HepG2 (cell line): ENCODE measurements around the gene PARD3. TPM values are rescaled to one million over a fixed set of nuclear protein-coding genes. Genes with fewer than 3 reads are reported as not detected.

Experiments
- ATAC-seq: fragments of 200-7000 bp; cut with Tn5 transposase; 3 replicates; pipeline ENCODE4 v1.9.1; 2020; ENCODE audit warnings: mild to moderate bottlenecking, moderate library complexity
- BruUV-seq: library from RNA; stranded (reverse); fragments of 400-500 nt; replicated peaks from 2 replicates; lab custom pipeline; 2021; lab: Mats Ljungman, UMichigan
- CTCF ChIA-PET: fragments of 300-600 bp; formaldehyde crosslinking; extraction: SDS; loops from one replicate; lab custom pipeline; 2021; ENCODE audit warnings: low total read pairs, inconsistent platforms, low intra/inter-chr PET ratio; lab: Yijun Ruan, JAX
- POLR2A ChIA-PET: fragments of 350-600 bp; sonication (Branson Sonifier 250); formaldehyde crosslinking; loops from one replicate; lab custom pipeline; 2020; ENCODE audit warnings: antibody characterized with exemption, inconsistent platforms; lab: Yijun Ruan, JAX
- DNase-seq: peaks from one replicate; pipeline ENCODE4 v3.0.0-alpha.2; 2015; ENCODE audit warnings: low spot score
- FAIRE-seq: peaks from 3 replicates; lab custom pipeline; 2011; peaks lifted over from hg19 to GRCh38; lab: Jason Lieb, UNC
- H2AFZ ChIP-seq: one replicate; pipeline ENCODE4 v1.6.1; 2011; ENCODE audit warnings: low read length, inconsistent platforms
- H3K27ac ChIP-seq: fragments of 300-600 bp; 3 replicates; pipeline ENCODE4 v1.8.0; 2011; ENCODE audit warnings: mixed run types, mild to moderate bottlenecking, mixed read lengths, low read length, inconsistent platforms; ENCODE audit not compliant: insufficient read depth; ENCODE audit errors: extremely low read length
- H3K27me3 ChIP-seq, 2 experiments: fragments of 200-600 bp in 1 of 2; 2 replicates in 1 of 2; 3 replicates in 1 of 2; pipeline versions ENCODE4 v1.6.0 to v1.8.0; 2011; ENCODE audit warnings: low read length in 2 of 2, mild to moderate bottlenecking in 2 of 2, moderate library complexity in 2 of 2, inconsistent platforms in 1 of 2; ENCODE audit not compliant: insufficient read depth in 2 of 2, control insufficient read depth in 1 of 2
- H3K36me3 ChIP-seq, 2 experiments: fragments of 200-600 bp in 1 of 2; replicated peaks in 1 of 2; 2 replicates in 1 of 2; 3 replicates in 1 of 2; pipeline versions ENCODE4 v1.5.1 to v1.8.0; 2011; ENCODE audit warnings: low read length in 2 of 2, inconsistent platforms in 1 of 2; ENCODE audit not compliant: insufficient read depth in 2 of 2, control insufficient read depth in 1 of 2
- H3K4me1 ChIP-seq: 2 replicates; pipeline ENCODE4 v1.5.1; 2012; ENCODE audit warnings: low read length, inconsistent platforms; ENCODE audit not compliant: insufficient read depth
- H3K4me2 ChIP-seq: 2 replicates; pipeline ENCODE4 v1.6.0; 2011; ENCODE audit warnings: low read depth, low read length, inconsistent platforms
- H3K4me3 ChIP-seq, 3 experiments: fragments of 200-600 bp in 1 of 3; sonication (generic), shearing (Covaris generic) in 1 of 3; replicated peaks in 1 of 3; 2 replicates each; pipeline ENCODE4 v1.5.1; 2011 to 2016; ENCODE audit warnings: low read length in 3 of 3, inconsistent platforms in 2 of 3, low read depth in 2 of 3, mild to moderate bottlenecking in 2 of 3, control low read depth in 1 of 3, mixed read lengths in 1 of 3; ENCODE audit not compliant: insufficient read depth in 1 of 3
- H3K79me2 ChIP-seq: one replicate; pipeline ENCODE4 v1.6.1; 2011; ENCODE audit warnings: low read length, inconsistent platforms; ENCODE audit not compliant: insufficient read depth
- H3K9ac ChIP-seq: 2 replicates; pipeline ENCODE4 v1.6.0; 2011; ENCODE audit warnings: mild to moderate bottlenecking, low read depth, low read length, inconsistent platforms; ENCODE audit not compliant: insufficient read depth
- H3K9me3 ChIP-seq: 2 replicates; pipeline ENCODE4 v1.5.1; 2012; ENCODE audit warnings: mild to moderate bottlenecking, low read length
- H4K20me1 ChIP-seq: 2 replicates; pipeline ENCODE4 v1.6.0; 2011; ENCODE audit warnings: inconsistent platforms, mild to moderate bottlenecking, low read length, moderate library complexity; ENCODE audit not compliant: insufficient read depth
- BHLHE40 ChIP-seq: IDR thresholded peaks from 2 replicates; pipeline ENCODE4 v1.6.1; 2011; ENCODE audit warnings: low read length, improper control_type of control experiment
- CCDC6 ChIP-seq: sonication (generic); formaldehyde crosslinking; IDR thresholded peaks from 2 replicates; pipeline ENCODE4 v1.8.1; 2022; ENCODE audit warnings: mild to moderate bottlenecking, missing genetic modification reagents, moderate library complexity
- KMT2B ChIP-seq: IDR thresholded peaks from 2 replicates; pipeline ENCODE4 v1.6.1; 2016; ENCODE audit warnings: missing genetic modification reagents, missing compliant biosample characterization
- MTA1 ChIP-seq: sonication (generic); formaldehyde crosslinking; IDR thresholded peaks from 2 replicates; pipeline ENCODE4 v1.4.0; 2020; ENCODE audit warnings: missing genetic modification reagents, mild to moderate bottlenecking, borderline replicate concordance
- REL ChIP-seq: sonication (generic); formaldehyde crosslinking; conservative IDR thresholded peaks from 2 replicates; pipeline ENCODE4 v1.8.0; 2022; ENCODE audit warnings: mild to moderate bottlenecking, missing genetic modification reagents, moderate library complexity
- SNAPC2 ChIP-seq: sonication (generic); formaldehyde crosslinking; IDR thresholded peaks from 2 replicates; pipeline ENCODE4 v1.8.1; 2022; ENCODE audit warnings: mild to moderate bottlenecking, missing genetic modification reagents
- SYNCRIP ChIP-seq: fragments of 200-400 bp; formaldehyde crosslinking; IDR thresholded peaks from 2 replicates; pipeline ENCODE4 v1.6.1; 2018; ENCODE audit warnings: mild to moderate bottlenecking, low read depth, low read length; ENCODE audit not compliant: insufficient read depth
- XRCC5 ChIP-seq: fragments of 200-400 bp; formaldehyde crosslinking; optimal IDR thresholded peaks from 2 replicates; pipeline ENCODE3; 2017; ENCODE audit warnings: mild to moderate bottlenecking, low read length
- ZNF530 ChIP-seq: sonication (generic); formaldehyde crosslinking; IDR thresholded peaks from 2 replicates; pipeline ENCODE4 v1.5.0; 2020; ENCODE audit warnings: low read depth, mild to moderate bottlenecking, missing genetic modification reagents
- WGBS: methylation state at CpG from one replicate; pipeline ENCODE4 v1.1.6; 2017; ENCODE audit warnings: low lambda C conversion rate; 5-methylcytosine and 5-hydroxymethylcytosine counted together
- in situ Hi-C: cut with HindIII; loops from 2 replicates; pipeline ENCODE4 v1.10.0; 2017; ENCODE audit warnings: low pct_unique_long_range_greater_than_20kb; ENCODE audit not compliant: extremely low pct_ligation_motif_present
- intact Hi-C: fragments of 100-400 bp; cut with micrococcal nuclease; formaldehyde crosslinking; loops from one replicate; pipeline ENCODE4 v1.10.0; 2022; ENCODE audit not compliant: unreplicated experiment
- polyA plus RNA-seq, 8 experiments: library from polyadenylated mRNA; depleted of rRNA in 3 of 8; stranded (reverse) in 7 of 8; unstranded in 1 of 8; fragments of >200 nt; fragmentation: Illumina TruSeq in 4 of 8; extraction: Trizol in 4 of 8; gene quantifications; 2 replicates each; pipeline versions ENCODE4 v1.2.1 to v1.2.3, GENCODE V29; 2011 to 2016; ENCODE audit warnings: low read depth in 4 of 8, missing spikeins in 1 of 8, mixed read lengths in 1 of 8; ENCODE audit not compliant: insufficient read depth in 1 of 8
- total RNA-seq, 5 experiments: library from RNA; depleted of rRNA; stranded (reverse); fragments of >200 nt; fragmentation: Illumina TruSeq; extraction: Trizol; gene quantifications; 2 replicates each; pipeline ENCODE4 v1.2.3, GENCODE V29; 2016; ENCODE audit warnings: low read depth in 1 of 5
- TF ChIP-seq, protein P1 (sequence below): sonication (generic); formaldehyde crosslinking; IDR thresholded peaks from 2 replicates; pipeline ENCODE4 v1.4.0; 2020; ENCODE audit warnings: missing genetic modification reagents, mild to moderate bottlenecking, borderline replicate concordance
- TF ChIP-seq, protein P2 (sequence below): sonication (generic); formaldehyde crosslinking; conservative IDR thresholded peaks from 2 replicates; pipeline ENCODE4 v1.4.0; 2020; ENCODE audit warnings: missing genetic modification reagents
- TF ChIP-seq, protein P3 (sequence below): sonication (generic); formaldehyde crosslinking; IDR thresholded peaks from 2 replicates; pipeline ENCODE4 v1.8.1; 2023; ENCODE audit warnings: mild to moderate bottlenecking, missing genetic modification reagents
- TF ChIP-seq, protein P4 (sequence below): sonication (generic); formaldehyde crosslinking; IDR thresholded peaks from 2 replicates; pipeline ENCODE4 v1.8.0; 2022; ENCODE audit warnings: missing genetic modification reagents, mild to moderate bottlenecking, moderate library complexity, borderline replicate concordance

PARD3 gene
- total and polyA plus RNA-seq, 2 of the 13 experiments (the other 11 are each of a cell fraction or from before 2014, with no cell fraction given), result 40.9 to 60.0 TPM

DNA sequence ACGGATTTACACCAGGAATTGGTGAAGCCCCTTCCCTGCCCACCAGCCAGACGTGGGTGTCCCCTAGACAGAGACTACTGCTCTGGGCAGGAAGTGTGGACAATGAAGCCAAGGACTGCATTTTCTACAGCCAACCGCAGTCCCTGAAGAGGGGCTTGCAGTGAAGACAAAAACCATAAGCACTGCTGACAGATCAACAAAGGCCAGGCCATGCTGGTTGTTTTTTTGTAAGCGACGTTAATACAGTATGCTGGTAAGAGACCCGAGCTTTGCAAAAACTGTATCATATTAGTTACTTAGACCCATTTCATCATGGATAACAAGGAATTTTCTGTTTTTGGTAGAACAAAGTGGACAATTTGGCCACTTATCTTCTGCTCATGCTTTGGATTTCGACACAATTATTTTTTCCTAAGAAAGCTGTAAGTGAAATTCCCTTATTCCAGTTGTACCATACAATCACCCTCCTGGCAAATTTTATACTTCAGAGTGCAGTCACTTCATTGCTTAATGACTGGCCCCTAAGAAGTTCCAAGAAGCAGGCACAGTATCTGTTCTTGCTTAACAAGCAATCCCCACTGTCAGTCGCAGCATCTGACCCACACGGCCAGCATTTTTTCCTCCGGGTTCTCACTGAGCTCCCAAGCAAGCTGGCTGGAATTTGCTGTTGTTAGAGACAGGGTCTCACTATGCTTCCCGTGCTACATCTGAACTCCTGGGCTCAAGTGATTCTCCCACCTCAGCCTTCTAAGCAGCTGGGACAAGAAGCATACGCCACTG is 163.5 kb downstream of the PARD3 start:
- Histone ChIP-seq H3K9ac (no peak overlapping the region), H3K9me3 (no peaks in the 10 kb centered on the region), H2AFZ (no peak overlapping the region), H3K27me3 (no peaks in the 10 kb centered on the region), H3K4me2 (no peak overlapping the region), H3K79me2 (peaks cover 60% of the 10 kb centered on the region), H3K4me1 (peaks cover 45% of the 10 kb centered on the region), H3K4me3 (no peak overlapping the region), H3K27ac (no peak overlapping the region), H4K20me1 (peaks cover 10% of the 10 kb centered on the region; the same call in 1 of the 2 replicates), H3K36me3 (peaks cover 0 to 2% of the 10 kb centered on the region in 2 experiments; a peak in 1 of 5 replicates)
- WGBS, result 95% methylated on average over 11 of the region's 12 CpGs
- ATAC-seq (no peak), FAIRE-seq (no peak), DNase-seq (no peak)
- in situ Hi-C loops, result loop anchor here (5.0 kb wide), 1 partner anchor 176 kb away; no protein-coding TSS in a partner anchor
- POLR2A ChIA-PET, result no interaction called here
- intact Hi-C loops, result loop anchor here (10.0 kb wide), 1 partner anchor 333 kb away; no protein-coding TSS in a partner anchor
- CTCF ChIA-PET, result no interaction called here
- no peak for TF ChIP-seq CCDC6 (CRISPR knock-in tag)
- no peak for TF ChIP-seq XRCC5
- TF ChIP-seq, protein P1, sequence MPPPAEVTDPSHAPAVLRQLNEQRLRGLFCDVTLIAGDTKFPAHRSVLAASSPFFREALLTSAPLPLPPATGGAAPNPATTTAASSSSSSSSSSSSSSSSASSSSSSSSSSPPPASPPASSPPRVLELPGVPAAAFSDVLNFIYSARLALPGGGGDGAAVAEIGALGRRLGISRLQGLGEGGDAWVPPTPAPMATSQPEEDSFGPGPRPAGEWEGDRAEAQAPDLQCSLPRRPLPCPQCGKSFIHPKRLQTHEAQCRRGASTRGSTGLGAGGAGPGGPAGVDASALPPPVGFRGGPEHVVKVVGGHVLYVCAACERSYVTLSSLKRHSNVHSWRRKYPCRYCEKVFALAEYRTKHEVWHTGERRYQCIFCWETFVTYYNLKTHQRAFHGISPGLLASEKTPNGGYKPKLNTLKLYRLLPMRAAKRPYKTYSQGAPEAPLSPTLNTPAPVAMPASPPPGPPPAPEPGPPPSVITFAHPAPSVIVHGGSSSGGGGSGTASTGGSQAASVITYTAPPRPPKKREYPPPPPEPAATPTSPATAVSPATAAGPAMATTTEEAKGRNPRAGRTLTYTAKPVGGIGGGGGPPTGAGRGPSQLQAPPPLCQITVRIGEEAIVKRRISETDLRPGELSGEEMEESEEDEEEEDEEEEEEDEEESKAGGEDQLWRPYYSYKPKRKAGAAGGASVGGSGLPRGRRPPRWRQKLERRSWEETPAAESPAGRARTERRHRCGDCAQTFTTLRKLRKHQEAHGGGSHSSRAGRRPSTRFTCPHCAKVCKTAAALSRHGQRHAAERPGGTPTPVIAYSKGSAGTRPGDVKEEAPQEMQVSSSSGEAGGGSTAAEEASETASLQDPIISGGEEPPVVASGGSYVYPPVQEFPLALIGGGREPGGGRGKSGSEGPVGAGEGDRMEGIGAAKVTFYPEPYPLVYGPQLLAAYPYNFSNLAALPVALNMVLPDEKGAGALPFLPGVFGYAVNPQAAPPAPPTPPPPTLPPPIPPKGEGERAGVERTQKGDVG, result no peak
- no peak for TF ChIP-seq ZNF530 (CRISPR knock-in tag)
- TF ChIP-seq, protein P2, sequence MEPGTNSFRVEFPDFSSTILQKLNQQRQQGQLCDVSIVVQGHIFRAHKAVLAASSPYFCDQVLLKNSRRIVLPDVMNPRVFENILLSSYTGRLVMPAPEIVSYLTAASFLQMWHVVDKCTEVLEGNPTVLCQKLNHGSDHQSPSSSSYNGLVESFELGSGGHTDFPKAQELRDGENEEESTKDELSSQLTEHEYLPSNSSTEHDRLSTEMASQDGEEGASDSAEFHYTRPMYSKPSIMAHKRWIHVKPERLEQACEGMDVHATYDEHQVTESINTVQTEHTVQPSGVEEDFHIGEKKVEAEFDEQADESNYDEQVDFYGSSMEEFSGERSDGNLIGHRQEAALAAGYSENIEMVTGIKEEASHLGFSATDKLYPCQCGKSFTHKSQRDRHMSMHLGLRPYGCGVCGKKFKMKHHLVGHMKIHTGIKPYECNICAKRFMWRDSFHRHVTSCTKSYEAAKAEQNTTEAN, result no peak
- TF ChIP-seq, protein P3, sequence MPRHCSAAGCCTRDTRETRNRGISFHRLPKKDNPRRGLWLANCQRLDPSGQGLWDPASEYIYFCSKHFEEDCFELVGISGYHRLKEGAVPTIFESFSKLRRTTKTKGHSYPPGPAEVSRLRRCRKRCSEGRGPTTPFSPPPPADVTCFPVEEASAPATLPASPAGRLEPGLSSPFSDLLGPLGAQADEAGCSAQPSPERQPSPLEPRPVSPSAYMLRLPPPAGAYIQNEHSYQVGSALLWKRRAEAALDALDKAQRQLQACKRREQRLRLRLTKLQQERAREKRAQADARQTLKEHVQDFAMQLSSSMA (CRISPR knock-in tag), result no peak
- no peak for TF ChIP-seq BHLHE40
- TF ChIP-seq MTA1 (CRISPR knock-in tag), result no peak
- no peak for TF ChIP-seq KMT2B (CRISPR knock-in tag)
- no peak for TF ChIP-seq SYNCRIP
- TF ChIP-seq SNAPC2 (CRISPR knock-in tag), result no peak
- TF ChIP-seq, protein P4, sequence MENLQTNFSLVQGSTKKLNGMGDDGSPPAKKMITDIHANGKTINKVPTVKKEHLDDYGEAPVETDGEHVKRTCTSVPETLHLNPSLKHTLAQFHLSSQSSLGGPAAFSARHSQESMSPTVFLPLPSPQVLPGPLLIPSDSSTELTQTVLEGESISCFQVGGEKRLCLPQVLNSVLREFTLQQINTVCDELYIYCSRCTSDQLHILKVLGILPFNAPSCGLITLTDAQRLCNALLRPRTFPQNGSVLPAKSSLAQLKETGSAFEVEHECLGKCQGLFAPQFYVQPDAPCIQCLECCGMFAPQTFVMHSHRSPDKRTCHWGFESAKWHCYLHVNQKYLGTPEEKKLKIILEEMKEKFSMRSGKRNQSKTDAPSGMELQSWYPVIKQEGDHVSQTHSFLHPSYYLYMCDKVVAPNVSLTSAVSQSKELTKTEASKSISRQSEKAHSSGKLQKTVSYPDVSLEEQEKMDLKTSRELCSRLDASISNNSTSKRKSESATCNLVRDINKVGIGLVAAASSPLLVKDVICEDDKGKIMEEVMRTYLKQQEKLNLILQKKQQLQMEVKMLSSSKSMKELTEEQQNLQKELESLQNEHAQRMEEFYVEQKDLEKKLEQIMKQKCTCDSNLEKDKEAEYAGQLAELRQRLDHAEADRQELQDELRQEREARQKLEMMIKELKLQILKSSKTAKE (CRISPR knock-in tag), result no peak
- no peak for TF ChIP-seq REL (CRISPR knock-in tag)
- BruUV-seq, result no TSS peak
